ENCODE results near the gene CCDC8. TPM values are rescaled to one million over a fixed set of nuclear protein-coding genes. Genes with fewer than 3 reads are reported as not detected.
"Not testable (repeated sequence)": the region's sequence is repeated elsewhere in the genome, so short reads cannot be mapped to it uniquely, and the experiment has no call there.

CCDC8 gene
- polyA plus RNA-seq, 4 donors: 50.7 to 94.6 (median 58.5) TPM

DNA sequence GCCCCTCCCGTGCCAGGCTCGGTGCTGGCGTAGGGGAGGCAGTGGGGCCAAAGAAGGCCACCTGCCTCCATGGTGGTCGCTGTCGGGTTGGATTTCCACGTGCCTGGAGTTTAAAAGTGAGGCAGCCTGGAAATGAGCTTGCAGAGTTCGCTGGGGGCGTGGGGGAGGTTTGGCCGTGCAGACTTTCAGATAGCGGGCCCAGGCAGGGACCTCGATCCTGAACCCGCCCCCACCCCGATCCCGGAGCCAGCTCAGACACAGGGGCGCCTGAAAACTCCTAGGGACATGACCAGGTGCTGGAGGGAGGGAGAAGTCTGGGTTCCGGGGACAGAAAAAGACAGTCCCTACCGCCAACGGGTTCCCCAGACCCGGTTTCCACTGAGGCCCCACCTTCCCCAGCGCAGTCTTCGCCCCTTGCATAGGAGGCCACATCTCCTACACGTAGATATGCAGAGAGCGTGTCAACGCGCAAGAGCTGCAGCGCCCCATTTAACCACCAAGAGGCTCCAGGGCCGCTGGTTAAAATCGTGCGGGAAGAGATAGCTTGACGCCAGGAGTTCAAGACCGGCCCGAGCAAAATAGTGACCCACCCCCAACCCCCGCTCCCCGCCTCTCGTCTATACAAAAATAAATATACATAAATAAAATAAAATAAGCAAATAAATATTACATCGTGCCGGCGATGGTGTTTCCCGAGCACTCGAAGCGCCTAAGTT is 8.5 kb downstream of the CCDC8 start:
- DNase-seq (ENCODE audit: low read depth in 4 of 4, low spot score in 3 of 4): no peak

DNA sequence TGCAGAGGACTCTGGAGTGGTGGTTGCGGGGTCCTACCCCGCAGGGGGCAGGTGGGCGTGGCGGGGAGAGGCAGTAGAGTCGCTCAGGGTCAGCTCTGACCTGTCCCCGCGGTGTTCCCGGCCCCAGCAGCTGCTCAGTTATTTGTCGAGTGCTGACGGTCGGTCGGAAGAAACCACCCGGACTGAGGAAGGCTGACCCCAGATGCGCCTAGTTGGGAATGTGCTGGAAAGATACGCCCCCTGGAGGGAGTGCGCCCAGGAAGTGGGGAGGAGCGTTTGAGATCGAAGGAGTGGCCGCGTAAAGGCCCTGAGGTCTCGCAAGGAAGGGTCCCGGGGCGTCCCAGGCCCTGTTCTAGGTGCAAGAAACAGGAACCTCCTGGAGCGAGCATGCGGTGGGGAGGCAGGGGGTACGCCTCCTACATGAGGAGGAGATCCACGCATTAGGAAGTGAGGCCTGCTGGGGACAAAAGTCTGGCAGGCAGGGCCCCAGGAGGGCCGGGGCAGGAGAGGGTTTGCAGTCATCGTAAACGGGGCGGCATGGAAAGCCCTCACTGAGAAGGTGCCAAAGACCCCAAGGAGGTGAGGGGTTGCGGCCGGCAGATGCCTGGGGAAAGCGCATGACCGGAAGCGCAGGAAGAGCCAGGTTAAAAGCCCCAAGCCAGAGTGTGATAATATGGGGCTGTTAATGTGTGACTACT is 9.2 kb downstream of the CCDC8 start:
- DNase-seq (ENCODE audit: low read depth in 4 of 4, low spot score in 3 of 4): no peak

DNA sequence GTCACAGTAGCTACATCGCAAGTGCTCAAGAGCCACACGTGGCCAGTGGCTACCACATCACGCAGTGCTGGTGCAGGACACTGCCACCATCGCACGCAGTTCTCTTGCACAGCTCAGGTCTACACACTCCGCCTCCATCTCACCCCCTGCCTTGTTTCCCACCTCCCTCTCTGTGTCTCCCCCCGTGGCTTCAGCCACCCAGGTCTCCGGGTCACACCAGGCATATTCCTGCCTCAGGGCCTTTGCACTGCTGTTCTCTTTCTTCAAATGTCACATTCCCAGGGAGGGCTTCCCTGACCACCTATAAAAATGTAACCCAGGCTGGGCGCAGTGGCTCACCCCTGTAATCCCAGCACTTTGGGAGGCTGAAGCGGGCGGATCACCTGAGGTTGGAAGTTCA is 10.6 kb downstream of the CCDC8 start:
- no peak for DNase-seq (ENCODE audit: low read depth in 4 of 4, low spot score in 3 of 4)

DNA sequence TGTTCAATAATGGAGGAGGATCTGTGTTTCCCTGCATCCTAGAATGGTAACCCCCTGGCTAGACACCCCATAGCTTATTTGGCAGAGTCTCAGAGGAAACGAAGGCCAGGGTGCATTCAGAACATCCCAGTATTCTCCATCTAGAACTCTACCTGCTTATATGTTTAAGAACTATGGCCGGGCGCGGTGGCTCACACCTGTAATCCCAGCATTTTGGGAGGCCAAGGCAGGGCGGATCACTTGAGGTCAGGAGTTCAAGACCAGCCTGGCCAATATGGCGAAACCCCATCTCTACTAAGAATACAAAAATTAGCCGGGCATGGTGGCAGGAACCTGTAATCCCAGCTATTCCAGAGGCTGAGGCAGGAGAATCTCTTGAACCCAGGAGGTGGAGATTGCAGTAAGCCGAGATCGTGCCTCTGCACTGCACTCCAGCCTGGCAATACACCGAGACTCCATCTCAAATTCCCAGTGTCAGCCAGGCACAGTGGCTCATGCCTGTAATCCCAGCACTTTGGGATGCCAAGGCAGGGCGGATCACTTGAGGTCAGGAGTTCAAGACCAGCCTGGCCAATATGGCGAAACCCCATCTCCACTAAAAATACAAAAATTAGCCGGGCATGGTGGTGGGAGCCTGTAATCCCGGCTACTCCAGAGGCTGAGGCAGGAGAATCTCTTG is 15.4 kb downstream of the CCDC8 start:
- DNase-seq (ENCODE audit: low read depth in 4 of 4, low spot score in 3 of 4): not testable (repeated sequence)

DNA sequence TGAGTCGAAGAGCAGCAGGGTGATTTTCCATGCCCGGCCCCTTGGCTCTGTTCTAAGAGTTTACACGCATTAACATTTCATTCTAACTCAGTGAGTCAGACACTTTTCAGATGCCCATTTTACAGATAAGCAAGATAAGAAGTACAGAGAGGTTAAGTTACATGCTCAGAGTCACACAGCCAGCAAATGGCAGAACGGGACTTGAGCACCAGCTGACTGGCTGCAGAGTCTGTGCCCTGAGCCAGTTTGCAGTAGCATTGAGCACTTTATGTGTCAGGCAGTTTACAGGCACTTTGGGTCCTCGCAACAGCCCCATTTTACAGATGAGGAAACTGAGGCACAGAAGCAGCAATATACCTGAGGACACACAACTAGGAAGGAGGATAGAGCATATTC is 19.0 kb downstream of the CCDC8 start:
- DNase-seq (ENCODE audit: low read depth in 4 of 4, low spot score in 3 of 4): no peak

DNA sequence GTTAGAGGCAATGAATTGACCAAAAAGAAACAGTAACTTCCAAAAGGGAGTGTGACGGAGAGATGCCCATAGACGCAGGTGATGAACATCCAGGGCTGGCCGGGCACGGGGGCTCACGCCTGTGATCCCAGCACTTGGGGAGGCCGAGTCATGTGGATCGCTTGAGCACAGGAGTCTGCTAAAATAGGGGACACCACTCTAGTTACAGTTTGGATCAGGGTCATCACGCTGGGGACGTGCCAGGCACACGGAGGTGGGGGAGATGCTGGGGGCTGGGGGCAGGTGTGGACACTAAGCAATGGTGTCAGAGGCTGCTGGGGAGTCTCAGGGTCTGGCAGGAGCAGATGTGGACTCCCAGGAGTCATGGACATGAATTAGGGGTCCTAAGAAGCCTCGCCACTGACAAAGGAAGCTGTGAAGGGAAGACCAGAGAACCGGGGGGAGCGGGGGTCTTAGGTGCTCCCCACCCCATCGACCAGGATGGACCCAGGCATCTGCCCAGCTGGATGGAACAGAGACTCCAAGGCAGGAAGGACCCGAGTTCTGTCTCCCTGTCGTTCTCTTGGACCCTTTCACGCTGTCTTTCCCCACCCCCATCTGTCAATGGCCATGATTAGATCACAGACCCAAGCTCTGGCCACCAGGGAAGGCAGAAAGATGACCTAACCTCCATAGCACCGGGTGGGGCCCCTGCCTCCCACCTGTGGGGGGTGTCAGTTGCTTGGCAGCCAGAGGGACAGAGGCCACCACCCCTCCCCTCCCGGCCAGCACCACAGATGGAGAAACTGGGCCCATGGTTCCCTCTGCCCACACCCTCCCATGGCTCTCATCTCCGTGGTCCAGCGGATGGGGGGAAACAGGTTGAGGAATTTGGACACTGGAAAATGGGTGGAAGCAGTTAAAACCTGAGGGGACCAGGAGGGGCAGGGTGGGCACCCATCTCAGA is 19.6 kb downstream of the CCDC8 start:
- DNase-seq (ENCODE audit: low read depth in 4 of 4, low spot score in 3 of 4): no peak

DNA sequence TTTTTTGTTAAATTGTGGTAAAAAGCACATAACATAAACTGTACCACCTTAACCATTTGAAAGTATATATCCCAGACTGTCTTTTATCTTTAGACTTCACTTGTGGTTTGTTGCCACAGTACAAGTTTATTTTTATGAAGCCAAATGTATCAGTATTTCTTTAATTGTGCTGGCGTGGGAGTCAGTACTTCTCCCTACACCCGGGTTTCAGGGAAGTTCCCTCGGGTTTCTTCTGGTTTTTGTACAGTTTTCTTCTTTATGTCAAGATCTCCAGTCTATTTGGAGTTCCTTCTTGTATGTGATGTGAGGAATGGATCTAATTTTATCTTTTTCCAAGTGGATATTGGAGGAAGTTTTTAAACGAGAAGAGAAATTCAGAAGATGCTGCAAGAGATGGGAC is 20.5 kb downstream of the CCDC8 start:
- no peak for DNase-seq (ENCODE audit: low read depth in 4 of 4, low spot score in 3 of 4)

DNA sequence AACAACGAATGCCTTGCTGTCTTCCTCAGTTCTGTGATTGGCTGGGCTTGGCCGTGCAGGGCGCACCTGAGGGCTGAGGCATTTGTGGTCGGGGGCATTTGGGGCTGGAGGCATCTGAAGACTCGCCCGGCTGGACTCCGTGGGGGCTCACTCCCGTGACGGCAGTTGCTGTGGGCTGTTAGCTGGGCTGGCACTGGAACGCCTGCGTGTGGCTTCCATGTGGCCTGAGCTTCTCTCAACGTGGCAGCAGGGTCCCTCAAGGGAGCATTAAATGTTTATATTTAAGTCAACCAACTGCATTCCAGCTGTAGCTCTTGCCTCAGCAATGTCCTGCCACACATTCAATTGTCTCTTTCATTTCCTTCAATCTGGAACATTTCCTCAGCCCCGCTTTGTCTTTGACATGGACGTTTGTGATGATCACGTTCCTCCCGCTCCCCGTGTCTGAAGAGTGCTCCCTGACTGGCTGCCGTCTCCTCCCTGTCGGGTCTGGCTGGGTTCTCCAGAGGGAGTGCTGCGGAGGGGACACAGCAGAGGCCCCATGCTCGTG is 21.0 kb downstream of the CCDC8 start:
- no peak for DNase-seq (ENCODE audit: low read depth in 4 of 4, low spot score in 3 of 4)

DNA sequence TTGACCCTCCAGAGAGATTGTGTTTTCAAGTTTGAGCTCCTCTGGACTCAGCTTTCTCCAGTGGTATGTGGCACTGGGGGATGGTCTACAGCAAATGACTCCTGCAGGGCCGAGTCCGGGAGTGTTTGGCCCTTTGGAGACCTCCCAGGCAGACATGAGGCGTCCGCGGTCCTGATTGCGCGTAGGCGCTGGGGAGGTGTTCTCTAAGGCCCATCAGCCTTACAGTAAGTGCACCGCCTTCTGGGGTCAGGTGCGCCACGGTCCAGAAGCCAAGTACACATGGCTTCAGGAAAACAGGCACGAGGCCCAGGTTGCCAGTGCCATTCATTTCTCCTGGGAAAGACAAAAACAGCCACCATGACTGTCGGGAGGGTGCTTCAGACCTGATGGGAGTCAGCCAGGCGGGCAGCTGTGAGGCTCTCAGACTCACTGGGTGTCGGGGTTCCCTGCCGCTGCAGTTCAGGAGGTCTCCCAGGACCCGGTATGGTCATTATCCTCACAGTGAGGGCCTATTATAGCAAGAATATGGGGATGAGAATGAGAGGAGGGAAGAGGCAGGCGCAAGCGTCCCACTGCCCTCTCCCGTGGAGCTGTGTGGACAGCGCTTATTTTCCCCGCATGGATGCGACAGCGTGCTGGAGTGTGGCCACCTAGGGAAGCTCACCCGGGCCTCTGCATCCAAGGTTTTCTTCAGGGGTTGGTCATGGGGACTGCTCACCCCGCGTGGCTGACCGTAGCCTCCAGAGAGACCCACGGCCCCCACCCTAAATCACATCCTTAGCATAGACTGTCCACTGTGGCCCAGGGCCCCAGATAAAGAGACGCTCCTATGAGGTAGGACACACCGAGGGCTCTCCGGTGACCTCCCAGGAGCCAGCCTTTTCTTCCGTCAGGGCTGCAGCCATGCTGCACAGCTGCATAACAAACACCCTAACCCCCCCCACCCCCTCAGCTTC is 21.8 kb downstream of the CCDC8 start:
- no peak for DNase-seq (ENCODE audit: low read depth in 4 of 4, low spot score in 3 of 4)

DNA sequence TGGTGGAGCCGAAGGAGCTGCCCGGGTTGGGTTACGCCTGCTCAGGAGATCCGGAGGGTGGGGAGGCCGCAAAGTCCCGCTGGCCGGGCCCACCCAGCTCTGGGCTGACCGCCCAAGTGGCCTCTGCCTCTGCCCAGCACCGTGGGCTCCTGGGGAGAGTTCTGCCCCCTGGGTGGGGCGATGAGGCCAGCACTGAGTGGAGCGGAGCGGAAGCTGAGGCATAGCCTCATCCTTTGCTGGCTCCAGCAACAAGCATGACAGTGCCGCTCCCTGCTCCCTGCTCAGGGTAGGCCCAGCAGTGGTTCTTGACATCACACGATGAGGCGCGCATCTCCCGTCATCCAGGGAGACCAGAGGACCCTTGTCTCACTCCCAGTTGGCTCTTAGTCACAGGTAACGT is 22.5 kb downstream of the CCDC8 start:
- no peak for DNase-seq (ENCODE audit: low read depth in 4 of 4, low spot score in 3 of 4)

DNA sequence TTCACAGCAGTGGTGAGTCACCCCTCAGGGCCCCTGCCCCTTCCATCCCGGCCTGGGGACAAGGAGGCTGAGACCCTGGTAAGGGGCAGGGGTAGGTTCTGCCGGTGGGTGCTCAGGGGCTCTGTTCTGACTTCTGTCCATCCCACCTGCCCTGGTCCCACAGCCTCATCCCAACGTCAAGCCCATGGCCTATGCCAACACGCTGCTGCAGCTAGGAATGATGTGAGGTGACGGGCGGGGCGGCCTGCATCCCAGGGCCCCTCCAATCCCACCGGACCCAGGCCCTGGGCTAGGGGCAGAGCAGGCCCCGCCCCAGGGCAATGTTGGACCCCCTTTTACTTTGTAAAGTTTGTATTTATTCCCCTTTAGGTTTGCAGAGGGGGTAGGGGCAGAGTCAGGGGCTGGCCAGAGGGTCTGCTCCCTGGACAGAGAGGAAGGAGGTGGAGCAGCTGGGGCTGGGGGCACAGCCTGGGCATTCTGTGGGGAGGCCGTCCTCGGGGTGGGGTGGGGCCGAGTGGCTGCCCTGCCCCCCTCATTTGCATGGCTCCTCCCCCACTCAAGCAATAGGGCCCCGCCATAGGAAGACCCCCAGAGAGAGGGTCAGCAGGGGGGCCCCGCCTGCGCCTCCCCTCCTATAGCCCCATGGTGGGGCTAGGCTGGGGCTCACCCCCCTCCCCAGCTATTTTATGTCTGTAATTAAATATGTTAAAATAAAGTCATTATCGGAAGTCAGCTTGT is 23.1 kb downstream of the CCDC8 start:
- DNase-seq (ENCODE audit: low read depth in 4 of 4, low spot score in 3 of 4): no peak

DNA sequence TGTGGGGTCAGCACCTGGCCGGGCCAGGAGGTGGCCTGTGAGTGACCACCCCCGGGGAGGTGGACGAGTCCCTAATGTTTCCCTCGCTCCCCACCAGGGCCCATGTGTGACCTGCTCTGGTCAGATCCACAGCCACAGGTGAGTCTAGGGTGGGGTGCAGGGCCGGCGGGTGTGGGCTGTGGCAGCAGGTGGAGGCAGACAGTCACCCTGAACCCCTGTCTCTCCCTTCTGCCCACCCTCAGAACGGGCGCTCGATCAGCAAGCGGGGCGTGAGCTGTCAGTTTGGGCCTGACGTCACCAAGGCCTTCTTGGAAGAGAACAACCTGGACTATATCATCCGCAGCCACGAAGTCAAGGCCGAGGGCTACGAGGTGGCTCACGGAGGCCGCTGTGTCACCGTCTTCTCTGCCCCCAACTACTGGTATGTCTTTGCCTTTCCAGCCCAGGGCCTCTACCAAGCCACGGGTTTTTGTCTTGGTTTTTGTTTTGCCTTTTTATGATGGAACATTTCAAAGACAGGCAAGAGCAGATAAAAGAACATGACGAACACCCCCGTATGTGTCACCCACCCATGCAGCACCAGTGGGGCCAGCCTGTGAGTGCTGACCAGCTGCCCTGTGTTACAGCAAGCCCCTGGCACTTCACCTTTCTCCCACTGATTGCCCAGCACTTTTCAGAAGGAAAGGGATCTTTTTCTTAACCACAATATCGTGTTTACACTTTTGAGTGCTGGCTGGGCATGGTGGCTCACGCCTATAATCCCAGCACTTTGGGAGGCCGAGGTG is 24.9 kb downstream of the CCDC8 start:
- DNase-seq (ENCODE audit: low read depth in 4 of 4, low spot score in 3 of 4): no peak

DNA sequence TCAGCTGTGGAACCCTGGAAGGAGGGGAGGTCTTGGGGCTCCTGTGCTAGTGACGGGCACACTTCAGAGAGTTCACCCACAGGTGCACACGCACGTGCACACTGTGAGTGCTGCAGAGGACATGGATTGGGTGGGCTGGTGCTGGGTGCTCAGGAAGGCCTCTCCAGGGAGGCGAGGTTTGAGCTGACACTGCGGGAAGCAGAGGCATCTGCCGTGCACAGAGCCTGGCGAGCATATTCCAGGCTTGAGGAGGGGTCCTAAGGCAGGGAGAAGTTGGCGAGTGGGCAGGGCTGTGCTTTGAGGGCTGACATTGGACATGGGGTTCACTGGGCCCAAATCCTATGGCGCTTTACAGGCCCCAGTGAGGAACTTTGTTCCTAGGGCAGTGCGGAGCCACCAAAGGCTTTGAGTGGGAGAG is 25.6 kb downstream of the CCDC8 start:
- no peak for DNase-seq (ENCODE audit: low read depth in 4 of 4, low spot score in 3 of 4)

DNA sequence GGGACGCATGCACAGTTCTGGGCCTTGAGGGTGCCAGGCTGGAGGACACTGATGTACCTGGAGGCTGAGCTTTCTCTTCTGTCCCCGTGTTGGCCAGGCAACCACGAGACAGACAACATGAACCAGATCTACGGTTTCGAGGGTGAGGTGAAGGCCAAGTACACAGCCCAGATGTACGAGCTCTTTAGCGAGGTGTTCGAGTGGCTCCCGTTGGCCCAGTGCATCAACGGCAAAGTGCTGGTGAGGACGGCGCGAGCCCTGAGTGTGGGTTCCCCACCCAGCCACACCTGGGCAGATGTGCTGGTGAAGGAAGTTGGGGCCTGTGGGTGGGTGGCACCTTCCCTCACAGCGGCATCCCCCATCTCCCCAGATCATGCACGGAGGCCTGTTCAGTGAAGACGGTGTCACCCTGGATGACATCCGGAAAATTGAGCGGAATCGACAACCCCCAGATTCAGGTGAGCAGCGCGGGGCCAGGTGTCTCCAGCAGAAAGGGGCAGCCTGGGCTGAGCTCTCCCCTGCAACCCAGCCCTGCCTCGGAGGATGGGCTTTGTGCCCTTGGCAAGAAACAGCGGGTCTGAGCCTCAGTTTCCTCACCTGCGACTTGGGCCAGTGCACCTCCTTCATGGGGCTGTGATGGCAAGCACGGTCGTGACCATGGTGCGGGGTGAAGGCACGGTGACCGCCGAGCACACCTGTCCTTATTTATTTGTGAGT is 26.2 kb downstream of the CCDC8 start:
- DNase-seq (ENCODE audit: low read depth in 4 of 4, low spot score in 3 of 4): no peak

DNA sequence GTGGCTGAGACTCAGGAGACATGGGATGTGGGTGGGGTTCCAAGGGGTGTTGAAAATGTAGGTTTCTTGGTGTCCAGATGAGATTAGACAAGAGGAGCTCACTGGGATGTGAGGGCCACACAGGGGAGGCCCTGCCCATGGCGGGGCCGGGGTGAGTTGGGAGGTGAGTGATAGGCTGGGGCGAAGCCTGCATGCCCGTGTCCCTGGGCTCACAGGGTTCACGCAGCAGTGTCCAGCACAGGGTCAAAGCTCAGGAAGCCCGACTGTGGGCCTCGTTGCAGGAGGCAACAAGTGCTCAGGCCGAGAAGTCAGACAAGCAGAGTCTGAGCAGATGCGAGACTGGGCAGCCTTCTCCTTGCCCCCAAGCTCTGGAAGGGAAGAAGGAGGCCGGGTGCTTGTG is 27.2 kb downstream of the CCDC8 start:
- no peak for DNase-seq (ENCODE audit: low read depth in 4 of 4, low spot score in 3 of 4)

DNA sequence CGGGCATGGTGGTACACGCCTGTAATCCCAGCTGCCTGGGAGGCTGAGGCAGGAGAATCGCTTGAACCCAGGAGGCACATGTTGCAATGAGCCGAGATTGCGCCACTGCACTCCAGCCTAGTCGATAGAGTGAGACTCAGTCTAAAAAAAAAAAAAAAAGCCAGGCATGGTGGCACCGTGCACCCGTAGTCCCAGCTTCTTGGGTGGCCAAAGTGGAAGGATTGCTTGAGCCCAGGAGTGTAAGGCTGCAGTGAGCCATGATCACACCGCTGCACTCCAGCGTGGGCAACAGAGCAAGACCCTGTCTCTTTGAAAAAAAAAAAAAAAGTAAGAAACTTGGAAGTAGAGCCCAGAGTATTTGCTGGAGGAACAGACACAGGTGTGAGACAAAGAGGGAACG is 27.7 kb downstream of the CCDC8 start:
- DNase-seq (ENCODE audit: low read depth in 4 of 4, low spot score in 3 of 4): no peak

DNA sequence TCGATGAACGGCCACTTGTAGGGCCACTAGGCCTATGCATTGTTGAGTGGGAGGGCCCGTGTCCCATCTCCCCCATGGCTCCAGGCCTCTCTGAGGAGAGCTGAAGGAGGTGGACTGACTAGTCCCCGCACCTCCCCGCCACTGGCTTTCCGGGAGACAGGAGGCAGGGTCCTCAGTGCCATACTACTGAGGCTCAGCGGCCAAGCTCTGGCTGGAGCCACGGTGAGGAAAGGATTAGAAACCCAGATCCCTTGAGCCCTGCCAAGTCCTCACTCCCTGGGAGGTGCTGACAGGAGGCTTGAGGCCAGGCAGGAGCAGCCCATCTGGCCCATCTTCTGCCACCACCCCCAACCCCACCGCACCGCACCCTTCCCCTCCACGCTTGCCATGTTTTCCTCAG is 29.0 kb downstream of the CCDC8 start:
- DNase-seq (ENCODE audit: low read depth in 4 of 4, low spot score in 3 of 4): no peak
